Measurements from ENCODE around the gene KCTD14. TPM values are rescaled to one million over a fixed set of nuclear protein-coding genes. Genes with fewer than 3 reads are reported as not detected.

The KCTD14 gene
- total RNA-seq, 1 experiment from 2014 or later = 0.82 TPM

- no peak for DNase-seq (ENCODE audit: extremely low read depth, low read depth)
These were observed 56.0 kb downstream of the KCTD14 start for GRCh38 chr11:77967121-77967520.

- no peak for DNase-seq (ENCODE audit: extremely low read depth, low read depth)
These were observed 56.7 kb downstream of the KCTD14 start for GRCh38 chr11:77966338-77966737.

Other genes with a start within 250 kb of the KCTD14 start
- gene RSF1, start 202.6 kb downstream of the KCTD14 start, total RNA-seq (2014; rRNA removed; shearing (Covaris generic)) = 18.4 and 19.2 TPM in 2 replicates
- gene AAMDC, start 202.1 kb downstream of the KCTD14 start, total RNA-seq (2014; rRNA removed; shearing (Covaris generic)) = 6.7 and 9.3 TPM in 2 replicates
- gene INTS4, start 28.6 kb downstream of the KCTD14 start, total RNA-seq (2014; rRNA removed; shearing (Covaris generic)) = 17.6 and 27.2 TPM in 2 replicates
- not detected in 2 replicates for gene THRSP, start 40.6 kb upstream of the KCTD14 start, total RNA-seq (2014; rRNA removed; shearing (Covaris generic))
- gene NDUFC2, start 56.6 kb upstream of the KCTD14 start, total RNA-seq (2014; rRNA removed; shearing (Covaris generic)) = 89.6 and 107 TPM in 2 replicates
- gene ALG8, start 116.3 kb upstream of the KCTD14 start, total RNA-seq (2014; rRNA removed; shearing (Covaris generic)) = 55.2 and 55.9 TPM in 2 replicates
- gene KCTD21, start 165.3 kb upstream of the KCTD14 start, total RNA-seq (2014; rRNA removed; shearing (Covaris generic)) = 2.3 and 4.1 TPM in 2 replicates
- gene USP35, start 165.6 kb upstream of the KCTD14 start, total RNA-seq (2014; rRNA removed; shearing (Covaris generic)) = 3.3 and 3.8 TPM in 2 replicates